GM18868 (cell line): ENCODE measurements around the gene PDE2A.

Source experiments
- ATAC-seq: cut with Tn5 transposase; IDR thresholded peaks from one replicate; pipeline ENCODE4 v1.9.1; 2021; ENCODE audit warnings: mild to moderate bottlenecking, moderate library complexity; ENCODE audit not compliant: unreplicated experiment

Gene PDE2A

DNA sequence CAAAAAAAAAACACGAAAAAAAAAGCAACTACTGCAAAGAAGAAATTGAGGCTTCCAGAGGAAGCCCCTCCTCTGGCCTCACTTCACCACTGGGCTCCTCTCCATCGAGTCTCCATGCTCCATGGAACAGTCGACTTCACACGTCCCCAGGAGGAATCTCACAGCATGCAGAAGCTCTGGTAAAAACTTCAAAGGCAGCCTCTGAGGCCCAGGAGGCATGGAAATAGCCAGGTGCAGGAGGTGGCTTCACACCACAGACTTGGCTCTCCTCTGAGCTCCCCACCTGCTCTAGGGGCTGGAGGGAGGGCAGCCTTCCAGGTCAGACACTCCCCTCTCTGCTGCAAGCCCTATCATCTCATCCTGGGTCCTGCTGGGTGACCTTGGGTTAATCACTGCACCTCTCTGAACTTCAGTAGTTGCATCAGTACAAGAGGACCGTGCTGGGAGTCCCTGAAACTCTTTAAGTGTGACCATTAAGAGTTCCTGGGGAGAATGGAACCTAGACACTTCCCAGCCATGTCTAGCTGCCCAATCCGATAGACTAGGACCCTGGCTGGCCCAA is 8.2 kb downstream of the PDE2A start:
- no peak for ATAC-seq

DNA sequence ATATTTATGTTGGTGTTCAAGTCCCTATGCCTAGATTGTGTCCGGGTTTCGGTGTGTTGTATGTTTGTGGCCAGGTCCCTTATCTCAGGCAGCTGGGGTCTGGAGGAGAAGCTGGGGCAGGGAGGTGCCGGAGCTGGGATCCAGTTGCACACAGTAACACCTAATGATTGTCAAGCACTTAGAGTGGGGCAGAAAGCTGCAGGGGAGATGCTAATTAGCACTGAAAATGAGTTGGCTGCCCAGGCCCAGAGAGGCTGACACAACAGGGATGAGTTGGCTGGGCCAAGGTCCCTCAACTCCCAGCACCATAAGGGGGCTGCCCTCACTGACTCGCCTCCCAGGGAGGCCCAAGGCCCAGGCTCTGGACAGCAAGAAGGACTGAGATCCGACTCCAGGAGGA is 12.2 kb downstream of the PDE2A start:
- no peak for ATAC-seq

DNA sequence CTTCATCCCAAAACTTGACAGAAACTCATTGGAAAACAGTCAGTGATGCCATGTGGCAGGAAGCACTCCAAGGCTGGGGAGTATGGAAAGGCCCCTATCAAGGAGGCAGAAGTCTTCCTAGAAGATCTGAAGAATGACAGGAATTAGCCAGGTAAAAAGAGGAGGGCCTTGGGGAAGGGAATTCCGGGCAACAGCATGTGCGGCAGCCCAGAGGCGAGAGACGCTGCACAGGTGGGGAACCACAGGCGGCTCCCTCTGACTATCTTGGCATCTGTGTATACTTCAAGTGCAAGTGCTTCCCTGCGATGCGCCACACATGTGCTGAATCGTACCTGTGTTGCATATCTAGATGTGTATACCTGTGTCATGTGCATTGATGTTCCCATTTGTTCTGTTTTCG is 12.7 kb downstream of the PDE2A start:
- no peak for ATAC-seq

DNA sequence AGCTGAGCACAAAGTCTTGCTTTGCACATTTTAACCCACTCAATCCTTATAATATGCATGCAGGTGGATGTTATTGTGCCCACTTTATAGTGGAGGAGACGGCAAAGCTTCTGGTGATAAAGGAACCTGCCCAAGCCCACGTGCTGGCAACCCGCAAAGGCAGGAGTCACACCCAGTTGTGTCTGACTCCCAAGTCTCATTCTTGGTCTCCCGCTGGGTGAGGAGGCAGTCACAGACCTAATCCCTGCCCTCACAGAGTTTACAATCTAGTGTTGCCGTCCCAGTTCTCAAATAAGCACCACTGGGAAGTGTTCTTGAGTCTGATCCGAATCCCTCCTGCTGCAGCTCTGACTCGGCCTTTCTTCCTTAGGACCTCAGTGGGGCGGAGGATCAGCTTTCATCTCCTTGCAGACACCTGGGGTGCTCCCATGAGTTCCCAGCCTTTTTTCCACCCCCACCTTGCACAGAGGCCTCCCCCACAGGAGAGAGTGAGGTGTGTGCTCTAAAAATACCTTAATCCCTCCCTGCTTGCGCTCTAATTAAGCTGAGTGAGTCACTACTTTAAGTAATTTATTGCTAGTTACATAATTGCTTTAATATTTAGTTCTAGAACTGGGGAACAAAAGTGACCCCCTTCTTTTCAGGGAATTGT is 15.1 kb downstream of the PDE2A start:
- ATAC-seq, result no peak

DNA sequence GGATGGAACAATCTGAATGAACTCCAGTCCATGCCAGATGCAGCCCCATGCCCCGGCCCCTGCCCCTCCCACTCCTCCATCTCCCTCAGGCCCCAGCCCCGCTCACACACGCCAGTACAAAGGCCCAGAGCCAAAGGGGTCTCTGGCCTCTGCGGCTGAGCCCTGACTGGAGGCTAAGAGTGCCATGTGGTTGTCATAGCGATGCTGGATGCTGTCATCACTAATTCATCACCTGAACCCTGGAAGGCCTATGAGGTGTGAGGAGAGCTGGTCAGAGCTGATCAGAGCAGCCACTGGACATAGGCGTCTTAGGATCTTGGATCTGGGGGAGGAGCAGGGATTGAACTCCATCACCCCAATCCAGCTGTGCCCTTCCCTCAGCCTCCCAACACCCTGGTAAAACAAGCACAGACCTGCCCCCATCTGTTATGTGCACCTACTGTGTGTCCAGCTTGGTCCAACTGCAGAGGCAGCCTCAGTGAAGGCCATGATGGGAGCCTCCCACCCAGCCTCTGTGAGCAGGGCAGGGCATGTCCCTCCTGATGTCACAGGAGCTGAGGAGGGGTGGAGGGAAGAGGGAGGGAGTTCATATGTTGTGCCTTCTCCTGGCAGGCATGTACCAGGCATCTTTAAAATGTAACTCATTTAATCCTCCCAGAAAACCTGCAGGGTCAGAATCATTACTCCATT is 16.7 kb downstream of the PDE2A start:
- no peak for ATAC-seq

DNA sequence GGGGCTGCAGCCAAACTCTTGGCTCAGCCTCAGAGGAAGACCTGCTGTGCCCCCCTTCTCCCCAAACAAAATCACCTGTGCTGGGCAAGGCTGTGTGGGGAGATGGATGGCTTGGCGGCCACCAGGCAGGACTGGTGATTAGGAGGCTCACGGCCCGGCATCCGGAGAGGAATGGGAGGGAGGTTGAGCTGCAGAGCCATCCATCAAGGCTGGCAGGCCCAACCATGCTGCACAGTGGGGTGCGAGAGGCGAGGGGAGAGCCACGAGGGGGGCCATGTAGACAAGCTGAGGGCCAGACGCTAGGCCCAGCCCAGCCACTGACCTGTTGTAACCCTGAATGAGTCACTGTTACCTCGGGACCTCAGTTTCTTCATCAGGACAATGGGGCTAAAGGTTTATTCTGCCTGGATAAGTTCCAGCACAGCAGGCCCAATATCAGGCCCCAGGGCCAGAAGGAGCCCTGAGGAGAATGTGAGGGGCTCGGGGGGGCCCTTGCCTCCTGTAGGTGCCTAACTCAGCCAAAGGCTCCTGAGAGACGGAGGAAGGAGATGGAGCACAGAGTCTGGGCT is 18.2 kb downstream of the PDE2A start:
- no peak for ATAC-seq

DNA sequence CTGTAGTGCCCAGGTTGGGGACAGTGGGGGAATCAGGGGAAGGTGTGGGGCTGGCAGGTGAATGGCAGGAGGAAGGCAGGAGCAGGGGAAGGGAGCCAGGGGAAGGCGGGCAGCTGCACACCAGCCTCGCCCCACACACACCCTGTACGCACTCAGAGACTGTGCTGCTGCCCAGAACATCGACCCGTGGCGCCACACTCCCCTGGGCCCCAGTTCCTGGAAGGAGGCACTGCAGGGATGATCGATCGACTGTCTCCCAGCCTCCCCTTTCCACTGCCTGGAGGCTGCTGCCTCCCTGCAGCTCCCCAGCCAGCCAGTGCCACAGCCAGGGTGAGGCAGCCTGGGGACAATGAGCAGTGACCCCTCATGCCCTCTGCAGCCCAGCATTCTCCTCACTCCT is 19.2 kb downstream of the PDE2A start:
- no peak for ATAC-seq

DNA sequence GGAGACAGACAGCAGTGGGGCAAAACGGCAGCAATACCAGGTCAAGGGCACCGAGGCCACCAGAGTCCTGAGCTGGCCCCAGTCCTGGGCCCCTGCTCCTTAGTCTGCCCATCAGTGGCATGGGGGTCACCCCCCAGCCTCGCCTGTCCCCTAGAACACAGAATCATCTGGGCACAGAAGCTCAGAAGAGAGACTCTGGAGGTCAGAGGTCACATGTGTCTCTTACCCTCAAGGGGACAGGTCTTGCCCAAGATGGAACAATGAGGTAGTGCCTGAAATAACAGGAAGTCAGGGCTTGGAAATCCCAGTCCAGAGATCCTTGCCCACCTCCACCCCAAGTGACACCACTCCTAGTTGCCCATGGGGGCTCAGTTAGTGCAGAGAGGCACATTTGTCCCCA is 20.6 kb downstream of the PDE2A start:
- no peak for ATAC-seq

DNA sequence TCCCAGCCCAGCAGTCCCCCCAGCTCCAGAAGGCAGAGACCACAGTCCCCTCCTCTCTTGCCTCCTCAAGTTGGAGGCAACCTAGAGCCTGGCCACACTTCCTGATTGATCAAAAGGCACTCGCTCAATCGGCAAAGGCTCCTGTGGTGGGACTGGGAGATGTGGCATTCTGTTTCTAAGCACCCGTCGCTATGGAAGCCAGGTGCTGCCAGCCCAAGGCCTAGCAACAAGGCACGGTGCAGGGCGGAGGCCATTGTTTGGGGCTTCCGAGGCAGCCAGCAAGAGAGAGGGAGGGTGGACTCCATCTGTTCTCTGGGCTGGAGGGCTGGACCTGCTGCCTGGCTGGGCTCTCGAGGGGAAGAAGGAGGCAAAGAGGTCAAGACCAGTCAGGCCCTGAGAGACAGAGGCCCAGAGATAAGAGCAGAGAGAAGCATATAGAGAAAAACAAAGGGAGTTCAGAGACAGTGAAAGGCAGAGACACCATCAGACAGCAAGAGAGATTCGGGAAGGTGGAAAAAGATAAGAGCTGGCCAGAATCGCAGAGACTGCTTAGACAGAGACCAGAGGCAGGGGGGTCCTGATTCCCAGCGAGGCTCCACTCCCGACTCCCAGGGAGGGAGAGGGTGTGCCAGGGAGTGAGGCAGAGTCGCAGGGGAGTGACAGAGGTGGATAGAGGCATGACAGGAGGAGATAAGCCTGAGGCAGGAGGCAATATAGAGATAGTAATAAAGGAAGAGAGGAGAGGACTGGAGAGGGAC is 21.2 kb downstream of the PDE2A start:
- ATAC-seq, result no peak

DNA sequence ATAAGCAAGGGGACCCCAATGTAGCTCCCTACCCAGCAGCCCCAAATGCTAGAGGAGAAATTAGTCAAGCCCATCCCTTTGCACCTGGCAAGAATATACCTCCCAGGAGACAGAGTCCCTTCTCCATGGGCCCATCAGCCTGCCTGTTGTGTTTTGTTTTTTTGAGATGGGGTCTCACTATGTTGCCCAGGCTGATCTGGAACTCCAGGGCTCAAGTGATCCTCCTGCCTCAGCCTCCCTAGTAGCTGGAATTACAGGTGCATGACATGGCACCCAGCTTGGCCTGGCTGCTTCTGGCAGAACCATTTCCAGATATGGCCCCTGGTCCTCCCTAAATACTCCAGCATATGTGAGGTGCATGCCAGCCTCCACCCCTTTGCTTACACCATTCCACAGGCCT is 22.1 kb downstream of the PDE2A start:
- ATAC-seq, result no peak

DNA sequence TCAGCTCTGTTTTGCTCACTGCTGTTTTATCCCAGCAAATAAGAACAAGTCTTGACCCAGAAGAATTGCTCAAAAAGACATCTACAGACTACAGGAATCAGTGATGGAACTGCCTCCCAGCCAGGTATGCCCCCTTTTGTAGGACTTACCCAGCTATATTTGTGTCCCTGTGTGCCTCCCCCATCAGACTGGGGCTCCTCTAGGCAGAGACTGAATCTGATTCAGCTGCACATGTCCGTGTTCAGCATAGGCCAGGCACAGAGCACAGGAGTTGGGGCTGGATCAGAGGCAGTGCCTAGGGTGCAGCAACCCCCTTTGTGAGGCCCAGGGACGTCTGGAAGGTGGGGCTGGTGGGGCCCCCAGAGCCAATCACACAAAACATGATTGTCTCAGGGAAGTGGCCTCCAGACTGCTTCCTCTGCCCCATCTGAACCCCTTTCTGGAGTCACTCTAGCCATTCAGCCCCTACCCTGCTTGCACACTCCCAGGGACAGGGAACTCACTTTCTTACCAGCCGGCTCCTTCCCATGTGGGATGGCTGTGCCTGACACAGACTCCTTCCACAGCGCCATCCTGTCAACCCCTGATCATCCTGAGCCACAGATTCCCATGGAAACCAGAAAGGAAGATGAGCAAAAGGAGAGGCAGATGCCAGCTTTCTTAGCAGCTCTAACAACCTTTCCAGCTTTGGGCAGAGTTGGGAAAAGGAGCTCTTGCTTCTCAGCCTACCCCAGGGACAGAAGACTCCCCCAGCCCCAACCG is 24.8 kb downstream of the PDE2A start:
- no peak for ATAC-seq

DNA sequence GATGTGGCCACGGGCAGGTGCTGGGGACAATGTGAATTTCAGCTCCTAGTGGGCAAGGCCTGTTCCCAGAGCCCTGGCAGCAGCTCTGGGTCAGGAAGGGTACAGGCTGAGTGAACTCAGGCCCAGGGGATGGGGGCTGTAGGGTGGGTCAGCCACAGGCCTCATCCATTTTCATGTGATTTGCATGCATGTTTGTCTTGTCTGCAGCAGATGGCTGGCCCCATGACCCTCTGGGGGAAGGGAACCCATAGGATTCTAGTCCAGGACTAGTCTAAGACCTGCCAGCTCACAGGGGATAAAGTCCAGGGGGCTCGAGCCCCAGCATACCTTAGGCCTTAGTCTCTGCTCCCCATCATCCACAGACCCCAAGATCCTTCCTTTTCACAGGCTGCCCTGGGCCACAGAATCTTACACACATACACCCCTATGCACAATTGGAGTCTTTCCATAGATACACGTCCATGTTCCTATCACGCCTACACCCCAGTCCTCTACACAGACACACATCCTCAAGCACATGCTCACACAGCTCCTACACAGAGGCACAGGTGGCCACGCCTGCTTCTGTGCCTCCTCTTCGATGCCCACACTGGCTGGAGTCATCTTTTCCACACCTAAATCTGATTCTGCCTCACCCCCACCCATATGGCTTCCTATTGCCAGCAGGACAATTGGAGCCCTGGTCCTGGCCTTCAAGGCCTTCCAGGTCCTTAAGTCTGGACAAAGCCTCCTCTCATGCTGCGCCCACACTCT is 25.7 kb downstream of the PDE2A start:
- no peak for ATAC-seq

DNA sequence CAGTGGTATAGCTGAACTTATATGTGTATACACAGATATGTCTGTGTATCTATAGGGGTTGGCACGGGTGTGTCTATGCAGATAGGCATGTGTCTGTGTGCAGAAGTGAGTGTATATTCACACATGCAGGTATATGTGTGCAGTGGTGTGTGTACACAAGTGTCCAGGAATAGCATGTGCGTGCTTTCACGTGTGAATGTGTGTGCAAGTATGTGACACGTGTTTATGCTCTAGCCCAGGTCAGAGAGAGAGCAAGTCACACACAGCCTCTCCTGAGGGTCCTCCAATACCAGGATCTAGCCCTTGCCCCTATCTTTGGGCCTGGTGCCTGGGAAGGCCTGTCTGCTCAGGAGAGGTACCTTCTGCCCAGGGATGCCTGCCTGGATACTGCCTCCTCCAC is 26.3 kb downstream of the PDE2A start:
- ATAC-seq, result no peak

DNA sequence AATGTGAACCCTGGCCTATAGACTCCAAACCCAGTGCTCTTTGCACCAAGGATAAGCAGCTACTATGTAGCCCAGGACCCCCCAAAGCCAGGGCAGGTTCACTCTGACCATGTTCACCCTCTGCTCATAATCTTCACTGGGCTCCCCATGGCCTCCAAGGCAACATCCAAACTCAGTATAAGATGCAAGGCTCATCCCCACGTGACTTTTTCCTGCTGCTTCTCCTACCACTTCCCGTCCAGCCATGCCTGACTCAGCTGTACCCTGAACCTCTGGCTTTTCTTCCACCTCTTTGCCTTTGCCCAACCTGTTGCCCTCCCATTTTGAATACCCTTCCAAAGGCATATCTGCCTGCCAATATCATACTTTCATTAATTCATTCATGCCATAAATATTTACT is 27.8 kb downstream of the PDE2A start:
- no peak for ATAC-seq

DNA sequence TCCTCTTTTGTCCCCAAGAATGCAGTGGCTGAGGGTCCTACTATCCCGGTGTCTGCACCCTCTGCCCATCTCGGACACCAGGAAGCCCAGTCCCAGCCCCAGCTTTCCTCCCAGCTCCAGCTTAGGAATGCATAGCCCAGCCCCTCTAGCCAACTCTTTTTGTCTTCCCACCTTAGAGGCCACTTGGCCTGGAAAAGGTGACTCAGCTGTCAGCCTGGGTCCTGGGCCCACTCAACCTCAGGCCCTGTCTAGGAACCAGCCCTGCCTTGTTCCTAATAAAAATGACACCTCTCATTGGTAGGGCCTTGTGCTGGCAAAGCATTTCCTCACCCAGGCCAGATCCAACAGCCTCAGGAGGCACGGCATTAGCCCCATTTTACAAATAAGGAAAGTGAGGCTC is 28.2 kb downstream of the PDE2A start:
- ATAC-seq, result no peak

DNA sequence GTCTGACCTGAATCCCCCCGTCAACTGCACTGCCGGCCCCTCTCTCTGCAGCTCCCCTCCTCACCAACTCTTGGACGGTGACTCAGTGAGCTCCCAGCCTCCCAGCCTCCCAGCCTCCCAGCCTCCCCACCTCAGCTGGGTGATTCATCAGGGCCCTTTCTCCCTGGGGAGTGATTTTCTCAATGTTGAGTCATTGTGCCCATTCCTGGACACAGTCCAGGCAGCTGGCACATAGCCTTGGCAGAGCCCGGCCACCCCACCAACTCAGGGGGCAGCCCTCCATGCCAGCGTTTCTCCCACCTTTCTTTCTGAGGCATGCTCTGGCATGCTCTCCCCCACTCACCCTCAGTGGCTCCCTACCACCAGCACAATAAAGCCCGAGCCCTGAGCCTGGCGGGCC is 30.7 kb downstream of the PDE2A start:
- no peak for ATAC-seq

DNA sequence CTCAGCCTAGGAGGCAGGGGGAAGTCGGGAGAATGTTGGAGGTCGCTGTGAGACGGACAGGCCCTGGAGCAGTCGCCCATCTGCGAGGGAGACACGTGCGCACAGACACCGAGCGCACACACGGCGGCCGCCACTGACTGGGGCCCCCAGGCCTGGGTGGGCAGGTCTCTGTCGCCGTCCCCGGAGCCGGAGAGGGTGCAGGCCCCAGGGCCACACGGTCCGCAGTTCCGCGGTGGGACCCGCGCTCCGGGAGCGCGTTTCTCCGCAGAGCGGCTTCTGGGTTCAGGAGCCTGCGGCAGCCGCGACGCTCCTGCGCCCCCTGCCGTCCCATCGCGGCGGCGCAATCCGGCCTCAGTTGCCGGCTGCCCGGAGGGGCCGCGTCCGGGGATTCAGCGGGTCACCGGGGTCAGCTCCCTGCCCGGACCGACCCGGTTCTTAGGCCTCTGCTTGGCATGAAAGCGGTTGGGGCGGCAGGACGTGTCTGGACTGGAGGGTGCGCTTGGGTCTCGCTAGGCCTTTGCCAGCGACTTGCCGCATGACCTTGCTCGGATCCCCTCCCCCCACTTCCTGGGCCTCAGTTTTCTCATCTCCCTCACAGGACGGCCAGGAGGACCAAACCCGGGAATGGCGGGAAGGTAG is 31.2 kb downstream of the PDE2A start:
- no peak for ATAC-seq

DNA sequence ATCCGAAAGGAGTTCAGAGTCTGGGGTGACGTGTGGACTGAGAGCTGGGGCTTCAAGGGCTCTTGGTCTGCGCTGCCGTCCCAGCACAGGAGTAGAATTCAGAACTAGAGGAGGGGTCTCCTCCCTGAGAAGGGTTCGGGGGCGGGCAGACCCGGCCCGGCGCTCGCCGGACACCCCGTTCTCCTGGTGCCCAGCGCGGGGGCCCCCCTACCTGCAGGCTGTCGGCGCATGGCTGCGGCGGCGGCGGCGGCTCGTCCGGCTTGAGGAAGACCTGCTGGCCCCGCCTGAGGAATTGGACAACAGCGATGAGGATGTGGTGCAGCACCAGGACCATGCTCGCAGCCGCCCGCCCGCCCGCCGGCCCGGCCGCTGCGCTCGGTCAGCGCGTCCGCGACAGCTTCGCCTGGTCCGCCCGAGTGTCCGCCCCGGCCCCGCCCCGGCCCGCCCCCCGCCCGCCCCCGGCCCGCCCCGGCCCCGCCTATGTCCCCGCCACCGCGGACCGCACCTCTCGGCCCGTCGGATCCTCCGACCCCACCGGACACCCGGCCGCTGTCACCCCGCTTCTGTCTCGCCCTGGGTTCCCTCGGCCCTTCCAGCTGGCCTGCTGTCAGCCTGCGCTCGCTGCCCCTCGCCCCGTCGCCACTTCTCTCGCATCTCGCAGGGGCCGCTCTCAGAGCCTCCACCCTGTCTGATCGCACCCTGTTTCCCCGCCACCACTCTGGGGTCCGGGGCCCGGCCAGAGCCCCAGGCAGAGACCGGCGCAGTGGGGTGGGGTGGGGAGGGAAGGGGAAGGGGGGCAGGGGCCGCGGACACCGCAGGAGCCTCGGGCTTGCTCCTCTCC is 32.0 kb downstream of the PDE2A start:
- no peak for ATAC-seq
